Midbrain (tissue), 1 donor: ENCODE measurements around the gene C20orf144.
"Not testable (repeated sequence)": the region's sequence is repeated elsewhere in the genome, so short reads cannot be mapped to it uniquely, and the experiment has no call there.

Source experiments
- DNase-seq: peaks from one replicate; lab custom pipeline; 2025; lab: John Stamatoyannopoulos, UW

Gene C20orf144

GRCh38 chr20:33693741-33694638 is 31.9 kb downstream of the C20orf144 start:
- peak; percentile 83 for DNase-seq

GRCh38 chr20:33694639-33695012 is 32.5 kb downstream of the C20orf144 start:
- DNase-seq = peak; percentile 46

DNA sequence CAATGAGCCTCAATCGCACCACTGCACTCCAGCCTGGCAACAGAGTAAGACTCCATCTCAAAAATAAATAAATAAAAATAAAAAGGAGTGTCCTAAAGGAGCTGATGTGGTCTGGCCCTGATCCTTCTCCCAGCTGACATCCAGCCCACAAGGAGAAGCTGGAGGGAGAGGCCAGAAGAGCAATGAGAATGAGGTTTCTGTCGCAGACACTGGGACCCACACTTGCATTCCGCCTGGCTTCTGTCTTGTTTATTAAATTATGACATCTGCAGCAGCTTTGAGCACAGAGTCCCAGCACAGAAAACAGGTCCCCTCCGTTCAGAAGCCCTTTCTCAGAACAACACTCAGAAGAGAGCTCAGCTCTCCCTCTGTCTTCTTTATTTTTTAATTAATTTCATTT is 34.3 kb downstream of the C20orf144 start:
- no peak for DNase-seq

GRCh38 chr20:33697129-33697528 is 35.0 kb downstream of the C20orf144 start:
- DNase-seq = no peak

GRCh38 chr20:33698966-33699365 is 36.8 kb downstream of the C20orf144 start:
- DNase-seq = not testable (repeated sequence)

DNA sequence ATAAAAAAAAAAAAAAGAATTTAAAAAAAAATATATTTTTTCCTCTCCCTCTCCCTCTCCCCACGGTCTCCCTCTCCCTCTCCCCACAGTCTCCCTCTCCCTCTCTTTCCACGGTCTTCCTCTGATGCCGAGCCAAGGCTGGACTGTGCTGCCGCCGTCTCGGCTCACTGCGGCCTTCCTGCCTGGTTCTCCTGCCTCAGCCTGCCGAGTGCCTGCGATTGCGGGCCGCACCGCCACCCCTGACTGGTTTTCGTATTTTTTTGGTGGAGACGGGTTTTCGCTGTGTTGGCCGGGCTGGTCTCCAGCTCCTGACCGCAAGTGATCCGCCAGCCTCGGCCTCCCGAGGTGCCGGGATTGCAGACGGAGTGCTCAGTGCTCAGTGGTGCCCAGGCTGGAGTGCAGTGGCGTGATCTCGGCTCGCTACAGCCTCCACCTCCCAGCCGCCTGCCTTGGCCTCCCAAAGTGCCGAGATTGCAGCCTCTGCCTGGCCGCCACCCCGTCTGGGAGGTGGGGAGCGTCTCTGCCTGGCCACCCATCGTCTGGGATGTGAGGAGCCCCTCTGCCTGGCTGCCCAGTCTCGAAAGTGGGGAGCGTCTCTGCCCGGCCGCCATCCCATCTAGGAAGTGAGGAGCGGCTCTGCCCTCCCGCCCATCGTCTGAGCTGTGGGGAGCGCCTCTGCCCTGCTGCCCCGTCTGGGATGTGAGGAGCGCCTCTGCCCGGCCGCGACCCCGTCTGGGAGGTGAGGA is 38.7 kb downstream of the C20orf144 start:
- not testable (repeated sequence) for DNase-seq

GRCh38 chr20:33701629-33702450 is 39.7 kb downstream of the C20orf144 start:
- no peak for DNase-seq

GRCh38 chr20:33702861-33703260 is 40.7 kb downstream of the C20orf144 start:
- no peak for DNase-seq

DNA sequence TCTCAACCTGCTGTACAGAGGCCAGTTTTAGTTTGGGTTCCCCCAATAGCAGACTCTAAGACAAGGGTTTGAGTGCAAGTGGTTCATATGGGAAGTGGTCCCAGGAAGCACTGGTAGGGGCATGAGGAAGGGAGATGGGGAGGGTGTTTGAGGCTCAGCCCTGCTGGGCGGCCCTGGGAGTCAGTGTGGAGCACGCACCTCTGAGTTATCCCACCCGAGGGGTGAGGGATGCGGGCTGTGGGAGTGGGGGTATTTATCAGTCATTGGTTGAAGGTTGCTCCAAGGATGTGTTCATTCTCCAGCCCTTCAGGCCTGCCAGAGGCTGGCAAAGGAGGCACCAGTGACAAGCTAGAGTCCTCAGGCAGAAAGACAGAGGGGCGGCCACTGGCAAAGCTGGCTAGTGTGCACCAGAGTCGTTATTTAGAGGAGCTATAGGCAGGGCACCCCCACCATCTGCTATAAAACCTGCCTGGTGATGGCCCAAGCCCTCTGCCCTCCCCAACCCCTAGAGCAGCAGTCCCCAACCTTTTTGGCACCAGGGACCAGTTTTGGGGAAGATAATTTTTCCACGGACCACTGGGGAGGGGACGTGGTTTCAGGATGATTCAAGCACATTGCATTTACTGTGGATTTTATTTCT is 41.5 kb downstream of the C20orf144 start:
- DNase-seq = no peak

DNA sequence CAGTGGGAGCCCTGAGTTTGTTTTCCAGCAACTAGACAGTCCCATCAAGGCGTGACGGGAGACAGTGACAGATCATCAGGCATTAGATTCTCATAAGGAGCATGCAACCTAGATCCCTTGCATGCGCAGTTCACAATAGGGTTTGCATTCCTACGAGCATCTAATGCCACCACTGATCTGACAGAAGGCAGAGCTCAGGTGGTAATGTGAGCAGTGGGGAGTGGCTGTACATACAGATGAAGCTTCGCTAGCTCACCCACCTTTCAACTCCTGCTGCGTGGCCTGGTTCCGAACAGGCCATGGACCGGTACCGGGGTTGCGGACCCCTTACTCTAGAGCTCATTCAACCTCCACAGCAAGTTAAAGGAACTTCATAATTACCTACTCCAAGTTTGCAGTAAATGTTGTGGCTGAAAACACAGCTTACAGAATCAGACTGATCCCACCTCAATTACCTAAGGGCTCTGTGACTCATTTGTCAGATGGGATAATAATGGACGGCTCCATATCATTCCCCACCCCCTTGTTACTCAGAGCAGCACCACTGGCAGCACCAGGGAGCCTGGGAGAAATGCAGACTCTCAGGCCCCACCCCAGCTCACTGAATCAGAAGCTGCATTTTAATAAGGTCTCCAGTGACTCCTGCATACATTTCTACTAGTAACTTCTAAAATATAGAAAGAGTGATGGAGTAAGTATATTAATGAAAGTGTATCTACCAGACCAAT is 42.2 kb downstream of the C20orf144 start:
- DNase-seq = no peak

- no peak for DNase-seq
These were observed 45.5 kb downstream of the C20orf144 start for GRCh38 chr20:33707668-33708067.

GRCh38 chr20:33709398-33709797 is 47.3 kb downstream of the C20orf144 start:
- DNase-seq = no peak

- no peak for DNase-seq
These were observed 47.9 kb downstream of the C20orf144 start for GRCh38 chr20:33709905-33710541.

GRCh38 chr20:33710681-33711445 is 48.7 kb downstream of the C20orf144 start:
- DNase-seq = no peak

DNA sequence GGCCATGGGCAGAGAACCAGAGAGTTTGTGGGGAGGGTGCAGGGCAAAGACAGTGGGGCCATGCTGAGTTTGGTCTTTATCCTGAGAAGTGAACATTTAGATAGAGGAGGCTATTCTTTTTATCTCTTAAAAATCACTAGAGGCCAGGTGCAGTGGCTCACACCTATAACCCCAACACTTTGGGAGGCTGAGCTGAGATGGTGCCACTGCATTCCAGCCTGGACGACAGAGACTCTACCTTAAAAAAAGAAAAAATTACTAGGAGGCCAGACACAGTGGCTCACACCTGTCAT is 49.3 kb downstream of the C20orf144 start:
- DNase-seq = no peak
